ENCODE measurements around the gene TMEM89.

DNA sequence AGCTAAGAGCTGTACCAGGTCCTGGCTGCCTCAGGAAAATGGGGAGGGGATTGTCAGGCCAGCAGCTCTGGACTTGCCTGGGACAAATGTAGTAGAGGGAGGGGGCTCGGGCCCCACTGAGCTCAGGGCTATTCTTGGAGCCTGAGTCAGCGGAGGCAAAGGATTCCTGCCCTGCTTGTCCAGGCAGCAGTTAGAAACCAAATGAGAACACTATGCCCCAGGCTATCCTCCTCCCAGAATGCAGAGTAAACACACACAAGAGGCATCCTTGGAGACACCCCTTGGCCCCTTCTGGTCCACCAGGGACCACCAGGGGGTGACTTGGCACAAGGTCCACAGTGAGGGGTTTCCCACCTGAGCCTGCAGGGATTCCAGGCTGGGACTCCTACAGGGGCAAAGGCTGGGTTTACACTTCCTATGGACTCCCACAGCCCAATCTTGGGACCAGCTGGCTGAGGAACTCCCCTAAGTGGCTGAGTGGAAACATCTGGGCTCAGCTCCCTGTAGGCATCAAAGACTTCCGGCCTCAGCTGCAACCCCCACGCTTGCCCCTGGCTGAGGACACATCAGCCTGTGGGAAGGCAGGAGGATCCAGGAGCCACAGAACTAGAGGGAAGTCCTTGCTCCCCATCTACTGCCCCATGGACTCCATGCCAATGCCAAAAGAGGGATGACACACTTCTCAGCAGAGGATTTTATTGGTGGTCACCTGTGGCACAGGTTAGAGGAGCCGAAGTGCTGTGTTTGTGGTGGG is 23.1 kb downstream of the TMEM89 start:
- TF ChIP-seq CTCF (IDR thresholded peaks at IDR 0.05), result peak in 1 of 3 donors; percentile 24
- TF ChIP-seq POLR2A (IDR thresholded peaks at IDR 0.05), result no peak
